HuH-7.5 (cell line): Measurements from ENCODE around the gene GRM4.
A peak's percentile ranks its signal among the peaks of the same experiment; 100 is the strongest.
"Not testable (repeated sequence)": the region's sequence is repeated elsewhere in the genome, so short reads cannot be mapped to it uniquely, and the experiment has no call there.

Experiments
- DNase-seq: peaks from one replicate; pipeline ENCODE4 v3.0.0; 2011; ENCODE audit warnings: low spot score

Gene GRM4

GRCh38 chr6:34020807-34021553 is 124.9 kb downstream of the GRM4 start:
- DNase-seq = no peak

GRCh38 chr6:34020278-34020677 is 125.6 kb downstream of the GRM4 start:
- no peak for DNase-seq

- no peak for DNase-seq
Observed at GRCh38 chr6:34018961-34019606, 126.8 kb downstream of the GRM4 start.

- no peak for DNase-seq
Observed at GRCh38 chr6:34018026-34018425, 127.9 kb downstream of the GRM4 start.

GRCh38 chr6:34017106-34017805 is 128.6 kb downstream of the GRM4 start:
- DNase-seq = no peak

GRCh38 chr6:34016573-34016972 is 129.3 kb downstream of the GRM4 start:
- not testable (repeated sequence) for DNase-seq

GRCh38 chr6:34015586-34015985 is 130.3 kb downstream of the GRM4 start:
- no peak for DNase-seq

- no peak for DNase-seq
Observed at GRCh38 chr6:34011264-34011663, 134.6 kb downstream of the GRM4 start.

- DNase-seq = no peak
Observed at GRCh38 chr6:34005901-34006531, 139.9 kb downstream of the GRM4 start.

GRCh38 chr6:34004706-34005105 is 141.2 kb downstream of the GRM4 start:
- DNase-seq = no peak

GRCh38 chr6:34003962-34004361 is 141.9 kb downstream of the GRM4 start:
- no peak for DNase-seq

- no peak for DNase-seq
Observed at GRCh38 chr6:34001706-34002621, 143.9 kb downstream of the GRM4 start.

GRCh38 chr6:34000281-34000680 is 145.6 kb downstream of the GRM4 start:
- DNase-seq = no peak

GRCh38 chr6:33999567-33999966 is 146.3 kb downstream of the GRM4 start:
- no peak for DNase-seq

GRCh38 chr6:33998660-33999059 is 147.2 kb downstream of the GRM4 start:
- no peak for DNase-seq

GRCh38 chr6:33997265-33997664 is 148.6 kb downstream of the GRM4 start:
- DNase-seq = no peak

GRCh38 chr6:33996120-33996475 is 149.8 kb downstream of the GRM4 start:
- no peak for DNase-seq

- no peak for DNase-seq
Observed at GRCh38 chr6:33995309-33996119, 150.4 kb downstream of the GRM4 start.

- DNase-seq = peak; percentile 45
Observed at GRCh38 chr6:33994472-33995308, 151.2 kb downstream of the GRM4 start.
